Breast epithelium (tissue), 4 donors: ENCODE measurements around the gene ATP6V1G2. TPM values are rescaled to one million over a fixed set of nuclear protein-coding genes. Genes with fewer than 3 reads are reported as not detected.
A peak's percentile ranks its signal among the peaks of the same experiment; 100 is the strongest.

Experiments
- DNase-seq, 2 donors: peaks; one replicate each; pipeline ENCODE4 v3.0.0-alpha.2; 2019; ENCODE audit warnings: low spot score in 2 of 2
- H3K27ac ChIP-seq, 2 donors: fragments of 200-600 bp; sonication (generic) in 1 of 2; one replicate each; pipeline ENCODE4 v1.5.1; 2016 to 2019; ENCODE audit warnings: mild to moderate bottlenecking in 1 of 2
- H3K27me3 ChIP-seq, 2 donors: fragments of 200-600 bp; sonication (generic) in 1 of 2; one replicate each; pipeline versions ENCODE4 v1.5.1 to v1.6.0; 2017 to 2019; ENCODE audit warnings: control low read depth in 1 of 2, mild to moderate bottlenecking in 1 of 2
- H3K36me3 ChIP-seq: fragments of 200-600 bp; one replicate; pipeline ENCODE4 v1.5.1; 2019
- H3K4me1 ChIP-seq, 2 donors: fragments of 200-600 bp; sonication (generic); one replicate each; pipeline ENCODE4 v1.5.1; 2016 to 2019; ENCODE audit warnings: control low read depth in 1 of 2
- H3K4me3 ChIP-seq, 3 donors: fragments of 200-600 bp; sonication (generic); 1 replicate in 2 of 3; 2 replicates in 1 of 3; pipeline ENCODE4 v1.5.1; 2016 to 2019; ENCODE audit warnings: mild to moderate bottlenecking in 3 of 3, moderate library complexity in 2 of 3
- H3K9me3 ChIP-seq, 2 donors: fragments of 200-600 bp; sonication (generic) in 1 of 2; one replicate each; pipeline ENCODE4 v1.5.1; 2016 to 2019; ENCODE audit warnings: control low read depth in 1 of 2
- POLR2A ChIP-seq: fragments of 450-650 bp; IDR thresholded peaks from one replicate; pipeline ENCODE4 v1.6.1; 2016; ENCODE audit warnings: antibody characterized with exemption, mild to moderate bottlenecking, moderate library complexity
- POLR2AphosphoS5 ChIP-seq, 3 donors: sonication (generic); formaldehyde crosslinking; IDR thresholded peaks; one replicate each; pipeline ENCODE4 v1.6.1; 2017; ENCODE audit warnings: antibody characterized with exemption in 3 of 3
- intact Hi-C: fragments of 100-400 bp; cut with DNase I; formaldehyde crosslinking; loops from one replicate; pipeline ENCODE4 v1.15.1; 2023; ENCODE audit warnings: low total_unique reads
- total RNA-seq, 3 donors: library from RNA; depleted of rRNA; stranded (reverse); fragments of >200 nt; gene quantifications; one replicate each; pipeline ENCODE4 v1.1.0, GENCODE V29; 2016
- TF ChIP-seq, protein P1 (sequence below), 3 donors: fragments of 450-650 bp; IDR thresholded peaks; one replicate each; pipeline ENCODE4 v1.5.1; 2016 to 2017; ENCODE audit warnings: antibody characterized with exemption in 3 of 3, mild to moderate bottlenecking in 3 of 3, moderate library complexity in 3 of 3

ATP6V1G2 gene
- total RNA-seq, 3 donors from 2014 or later, result 0.44 to 1.8 (median 1.6) TPM

DNA sequence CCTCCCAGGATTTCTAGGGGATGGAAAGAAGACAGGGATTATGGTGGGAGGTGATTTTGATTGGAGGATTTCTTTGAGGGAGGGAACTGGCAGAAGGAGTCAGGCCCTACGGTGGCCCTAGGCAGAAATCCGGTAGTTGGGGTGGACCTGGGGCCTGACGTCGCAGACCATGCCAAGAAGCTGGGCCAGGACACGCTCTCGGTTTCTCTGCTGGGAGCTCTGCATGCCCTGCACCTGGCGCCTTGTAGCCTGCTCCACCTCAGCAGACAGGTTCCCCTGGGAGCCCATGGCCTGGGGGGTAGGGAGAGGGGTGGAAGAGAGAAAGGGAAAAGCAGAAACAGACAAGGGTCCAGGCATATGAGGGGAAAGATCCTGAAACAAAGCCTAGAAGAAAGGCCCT lies 1.1 kb downstream of the ATP6V1G2 start:
- TF ChIP-seq, protein P1, sequence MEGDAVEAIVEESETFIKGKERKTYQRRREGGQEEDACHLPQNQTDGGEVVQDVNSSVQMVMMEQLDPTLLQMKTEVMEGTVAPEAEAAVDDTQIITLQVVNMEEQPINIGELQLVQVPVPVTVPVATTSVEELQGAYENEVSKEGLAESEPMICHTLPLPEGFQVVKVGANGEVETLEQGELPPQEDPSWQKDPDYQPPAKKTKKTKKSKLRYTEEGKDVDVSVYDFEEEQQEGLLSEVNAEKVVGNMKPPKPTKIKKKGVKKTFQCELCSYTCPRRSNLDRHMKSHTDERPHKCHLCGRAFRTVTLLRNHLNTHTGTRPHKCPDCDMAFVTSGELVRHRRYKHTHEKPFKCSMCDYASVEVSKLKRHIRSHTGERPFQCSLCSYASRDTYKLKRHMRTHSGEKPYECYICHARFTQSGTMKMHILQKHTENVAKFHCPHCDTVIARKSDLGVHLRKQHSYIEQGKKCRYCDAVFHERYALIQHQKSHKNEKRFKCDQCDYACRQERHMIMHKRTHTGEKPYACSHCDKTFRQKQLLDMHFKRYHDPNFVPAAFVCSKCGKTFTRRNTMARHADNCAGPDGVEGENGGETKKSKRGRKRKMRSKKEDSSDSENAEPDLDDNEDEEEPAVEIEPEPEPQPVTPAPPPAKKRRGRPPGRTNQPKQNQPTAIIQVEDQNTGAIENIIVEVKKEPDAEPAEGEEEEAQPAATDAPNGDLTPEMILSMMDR (IDR thresholded peaks at IDR 0.05), result no peak
- TF ChIP-seq POLR2A (no peak), POLR2AphosphoS5 (IDR thresholded peaks at IDR 0.05) (no peak)
- H3K36me3 ChIP-seq, result no peaks in the 10 kb centered on the region
- no peak overlapping the region for H3K4me3 ChIP-seq
- H3K27ac ChIP-seq, result no peak overlapping the region
- peaks cover 0 to 13% of the 10 kb centered on the region in 2 donors for H3K4me1 ChIP-seq
- H3K27me3 ChIP-seq, result no peaks in the 10 kb centered on the region
- intact Hi-C loops, result loop anchor here (5.0 kb wide), 1 partner anchor 47 kb away; the partner anchor contains the start of gene NCR3
- no peaks in the 10 kb centered on the region for H3K9me3 ChIP-seq
- no peak for DNase-seq

DNA sequence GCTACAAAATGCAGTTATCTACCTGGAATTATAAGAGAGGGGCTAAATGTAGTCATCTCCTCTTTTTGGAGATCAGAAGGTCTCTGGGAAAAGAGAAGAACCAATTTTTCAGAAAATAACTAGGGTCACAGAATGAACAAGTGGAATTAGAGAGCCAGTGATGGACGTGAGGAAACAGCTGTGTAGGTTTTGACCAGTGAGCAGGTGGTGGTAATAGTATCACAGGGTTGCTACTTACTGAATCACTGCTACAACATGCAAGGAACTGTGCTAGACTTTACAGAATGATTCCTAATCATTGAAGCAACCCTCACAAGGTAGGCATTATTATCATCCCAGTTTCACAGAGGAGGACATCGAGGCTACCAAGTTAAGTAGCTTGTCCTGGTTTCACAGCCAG lies 1.7 kb downstream of the ATP6V1G2 start:
- DNase-seq, result no peak
- Histone ChIP-seq H3K9me3 (no peaks in the 10 kb centered on the region), H3K27ac (no peak overlapping the region), H3K27me3 (no peaks in the 10 kb centered on the region), H3K36me3 (no peaks in the 10 kb centered on the region), H3K4me1 (peaks cover 2 to 19% of the 10 kb centered on the region in 2 donors), H3K4me3 (no peak overlapping the region)
- TF ChIP-seq POLR2AphosphoS5 (IDR thresholded peaks at IDR 0.05), result no peak
- no peak for TF ChIP-seq POLR2A
- TF ChIP-seq, protein P1 (IDR thresholded peaks at IDR 0.05), result no peak
- intact Hi-C loops, result loop anchor here (5.0 kb wide), 1 partner anchor 48 kb away; the partner anchor contains the start of gene NCR3

DNA sequence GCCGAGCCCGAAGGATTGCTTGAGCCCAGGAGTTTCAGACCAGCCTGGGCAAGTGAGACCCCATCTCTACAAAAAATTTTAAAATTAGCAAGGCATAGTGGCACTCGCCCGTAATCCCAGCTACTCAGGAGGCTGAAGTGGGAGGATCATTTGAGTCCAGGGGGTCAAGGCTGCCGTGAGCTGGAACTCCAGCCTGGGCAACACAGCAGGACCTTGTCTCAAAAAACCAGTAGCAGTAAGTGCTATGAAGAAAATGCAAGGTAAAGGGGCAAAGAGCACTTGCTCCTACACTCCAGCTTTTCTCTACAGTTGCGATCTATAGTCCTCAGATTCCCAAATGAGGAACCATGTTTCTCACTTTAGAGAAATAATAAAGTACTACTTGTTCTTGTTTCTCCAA lies 2.8 kb downstream of the ATP6V1G2 start:
- no peak for TF ChIP-seq POLR2AphosphoS5 (IDR thresholded peaks at IDR 0.05)
- TF ChIP-seq, protein P1 (IDR thresholded peaks at IDR 0.05), result no peak
- no peak for TF ChIP-seq POLR2A
- H3K4me1 ChIP-seq, result peaks cover 11 to 29% of the 10 kb centered on the region in 2 donors
- H3K27ac ChIP-seq, result no peak overlapping the region
- no peak overlapping the region for H3K4me3 ChIP-seq
- no peaks in the 10 kb centered on the region for H3K36me3 ChIP-seq
- no peaks in the 10 kb centered on the region for H3K27me3 ChIP-seq
- H3K9me3 ChIP-seq, result no peaks in the 10 kb centered on the region
- no peak for DNase-seq
- intact Hi-C loops, result no loop called here

DNA sequence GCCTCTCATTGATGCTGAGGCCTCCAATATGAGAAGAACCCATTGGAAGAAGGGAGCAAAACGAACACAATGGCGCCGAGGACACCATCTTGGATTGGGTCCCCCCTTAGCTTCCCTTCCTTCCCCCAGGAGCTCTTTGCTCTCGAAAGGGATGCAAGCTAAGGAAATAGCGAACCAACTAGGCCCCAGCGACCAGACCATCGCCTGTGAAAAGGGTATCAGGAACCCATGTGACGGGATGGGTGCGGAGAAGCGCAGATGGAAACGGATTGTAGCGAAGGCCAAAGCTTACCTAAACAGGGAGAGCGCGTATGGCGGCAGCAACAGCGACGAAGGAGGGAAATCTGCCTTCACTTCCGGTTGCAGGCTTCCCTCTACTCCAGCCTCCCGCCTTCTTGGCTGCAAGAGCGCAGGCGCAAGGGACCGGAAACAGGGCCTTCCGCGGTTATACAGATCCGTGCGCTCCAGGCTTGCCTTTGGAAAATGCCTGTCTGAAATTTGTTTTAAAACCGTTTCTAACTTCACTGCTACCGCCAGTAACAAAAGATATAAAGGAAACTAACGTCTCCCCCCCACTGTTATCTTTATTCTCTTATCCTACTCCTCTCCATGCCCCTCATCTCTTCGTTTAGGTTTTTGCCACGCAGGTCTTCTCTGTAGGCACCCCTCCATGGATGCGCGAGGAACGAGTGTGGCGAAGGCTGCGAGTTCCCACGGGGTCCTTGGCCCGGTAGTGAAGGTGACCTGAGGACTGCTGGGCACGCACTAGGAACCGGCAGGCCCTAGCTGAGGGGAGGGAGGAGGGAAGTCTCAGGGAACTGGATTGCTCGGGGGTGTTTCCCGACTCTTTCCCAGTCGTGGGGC lies 4.5 kb downstream of the ATP6V1G2 start, which contains the start of gene DDX39B:
DDX39B (minus strand) TSS at position 346 of the 864 bp plus-strand sequence. CDS start 1,471 bp downstream, outside the sequence.
- Histone ChIP-seq H3K4me3 (peak within 1 kb of the TSS; percentile 62 to 80 (median 67)), H3K9me3 (no peaks in the 10 kb centered on the region), H3K27ac (peak within 1 kb of the TSS; percentile 95 to 97), H3K27me3 (no peaks in the 10 kb centered on the region), H3K36me3 (no peaks in the 10 kb centered on the region), H3K4me1 (peaks cover 11 to 22% of the 10 kb centered on the region in 2 donors)
- DNase-seq, result peak; percentile 94 to 96
- TF ChIP-seq, protein P1 (IDR thresholded peaks at IDR 0.05), result no peak
- TF ChIP-seq POLR2AphosphoS5 (IDR thresholded peaks at IDR 0.05) (peak; percentile 99 to 100 (median 100)), POLR2A (peak; percentile 78)
- intact Hi-C loops, result no loop called here
